ENCODE data around the gene VCPKMT. TPM values are rescaled to one million over a fixed set of nuclear protein-coding genes. Genes with fewer than 3 reads are reported as not detected.

VCPKMT gene
- total and polyA plus RNA-seq, 8 donors, result 5.8 to 21.5 (median 15.6) TPM

GRCh38 chr14:50127802-50128201 lies 11.4 kb upstream of the VCPKMT start:
- intact Hi-C loops (cut with DNase I), result no loop called here
- H3K4me1 ChIP-seq, result no peaks in the 10 kb centered on the region
- TF ChIP-seq CTCF (IDR thresholded peaks at IDR 0.05), result no peak
- no peak for ATAC-seq
- no peak for DNase-seq
- no peaks in the 10 kb centered on the region for H3K9me3 ChIP-seq
- peaks cover 0 to 68% of the 10 kb centered on the region in 2 donors for H3K36me3 ChIP-seq
- no peaks in the 10 kb centered on the region for H3K27me3 ChIP-seq
- H3K4me3 ChIP-seq, result no peak overlapping the region
- no peak overlapping the region for H3K27ac ChIP-seq

GRCh38 chr14:50123062-50123461 lies 6.7 kb upstream of the VCPKMT start:
- no peak overlapping the region for H3K4me3 ChIP-seq
- no peak overlapping the region for H3K27ac ChIP-seq
- DNase-seq (no peak), ATAC-seq (no peak)
- no peak for TF ChIP-seq CTCF (IDR thresholded peaks at IDR 0.05)
- intact Hi-C loops (cut with DNase I), result no loop called here
- no peaks in the 10 kb centered on the region for H3K4me1 ChIP-seq
- no peaks in the 10 kb centered on the region for H3K9me3 ChIP-seq
- H3K27me3 ChIP-seq, result no peaks in the 10 kb centered on the region
- peaks cover 0 to 65% of the 10 kb centered on the region in 2 donors for H3K36me3 ChIP-seq

- TF ChIP-seq CTCF (IDR thresholded peaks at IDR 0.05), result no peak
- ATAC-seq, result no peak
- H3K27ac ChIP-seq, result no peak overlapping the region
- no peak overlapping the region for H3K4me3 ChIP-seq
- intact Hi-C loops (cut with DNase I), result no loop called here
- H3K36me3 ChIP-seq, result peaks cover 0 to 65% of the 10 kb centered on the region in 2 donors
- no peaks in the 10 kb centered on the region for H3K27me3 ChIP-seq
- H3K4me1 ChIP-seq, result peaks cover 0 to 3% of the 10 kb centered on the region in 2 donors
- no peak for DNase-seq
- no peaks in the 10 kb centered on the region for H3K9me3 ChIP-seq
Observed at GRCh38 chr14:50122291-50122690, 5.9 kb upstream of the VCPKMT start.

GRCh38 chr14:50121486-50121885 lies 5.1 kb upstream of the VCPKMT start:
- no peak for ATAC-seq
- Histone ChIP-seq H3K4me1 (peaks cover 0 to 8% of the 10 kb centered on the region in 2 donors), H3K36me3 (peaks cover 0 to 58% of the 10 kb centered on the region in 2 donors), H3K27ac (no peak overlapping the region), H3K27me3 (no peaks in the 10 kb centered on the region), H3K4me3 (no peak overlapping the region), H3K9me3 (no peaks in the 10 kb centered on the region)
- TF ChIP-seq CTCF (IDR thresholded peaks at IDR 0.05), result no peak
- DNase-seq, result no peak
- intact Hi-C loops (cut with DNase I), result no loop called here

GRCh38 chr14:50117456-50117855 lies 1.1 kb upstream of the VCPKMT start:
- no peaks in the 10 kb centered on the region for H3K27me3 ChIP-seq
- no peak overlapping the region for H3K4me3 ChIP-seq
- H3K36me3 ChIP-seq, result peaks cover 0 to 58% of the 10 kb centered on the region in 2 donors
- peak overlapping the region in 1 of 2 donors; percentile 84 for H3K27ac ChIP-seq
- DNase-seq, result no peak
- intact Hi-C loops (cut with DNase I), result no loop called here
- no peaks in the 10 kb centered on the region for H3K9me3 ChIP-seq
- no peak for ATAC-seq
- no peak for TF ChIP-seq CTCF (IDR thresholded peaks at IDR 0.05)
- H3K4me1 ChIP-seq, result peaks cover 6 to 26% of the 10 kb centered on the region in 2 donors
